Chondrocyte (in vitro differentiated cells): ENCODE results near the gene MAP7D2. TPM values are rescaled to one million over a fixed set of nuclear protein-coding genes. Genes with fewer than 3 reads are reported as not detected.

ENCODE experiments used
- DNase-seq: peaks from one replicate; pipeline ENCODE4 v3.0.0; 2021; ENCODE audit warnings: mixed read lengths, low spot score
- H3K27ac Mint-ChIP-seq: one replicate; pipeline ENCODE4 v1.8.0; 2021; ENCODE audit warnings: mild to moderate bottlenecking, moderate library complexity, mixed read lengths; ENCODE audit not compliant: unreplicated experiment
- H3K27me3 Mint-ChIP-seq: 2 replicates; pipeline ENCODE4 v1.8.0; 2021; ENCODE audit warnings: low read depth, mixed read lengths
- H3K36me3 Mint-ChIP-seq: 2 replicates; pipeline ENCODE4 v1.8.0; 2021; ENCODE audit warnings: low read depth, mixed read lengths
- H3K4me1 Mint-ChIP-seq: 2 replicates; pipeline ENCODE4 v1.8.0; 2021; ENCODE audit warnings: low read depth, mild to moderate bottlenecking, mixed read lengths
- H3K4me3 Mint-ChIP-seq: one replicate; pipeline ENCODE4 v1.8.0; 2021; ENCODE audit warnings: mild to moderate bottlenecking, moderate library complexity, mixed read lengths; ENCODE audit not compliant: unreplicated experiment
- H3K9me3 Mint-ChIP-seq: 2 replicates; pipeline ENCODE4 v1.8.0; 2021; ENCODE audit warnings: low read depth, mixed read lengths
- total RNA-seq: library from RNA; stranded (reverse); gene quantifications from 3 replicates; pipeline ENCODE4 v1.2.1, GENCODE V29; 2021
- TF ChIP-seq, protein P1 (sequence below): fragments of 200-600 bp; sonication (generic); IDR thresholded peaks from 2 replicates; pipeline ENCODE4 v1.5.0; 2021; ENCODE audit warnings: antibody characterized with exemption, mild to moderate bottlenecking, moderate library complexity

MAP7D2 gene
- total RNA-seq, 1 donor from 2014 or later: 0.62 TPM

DNA sequence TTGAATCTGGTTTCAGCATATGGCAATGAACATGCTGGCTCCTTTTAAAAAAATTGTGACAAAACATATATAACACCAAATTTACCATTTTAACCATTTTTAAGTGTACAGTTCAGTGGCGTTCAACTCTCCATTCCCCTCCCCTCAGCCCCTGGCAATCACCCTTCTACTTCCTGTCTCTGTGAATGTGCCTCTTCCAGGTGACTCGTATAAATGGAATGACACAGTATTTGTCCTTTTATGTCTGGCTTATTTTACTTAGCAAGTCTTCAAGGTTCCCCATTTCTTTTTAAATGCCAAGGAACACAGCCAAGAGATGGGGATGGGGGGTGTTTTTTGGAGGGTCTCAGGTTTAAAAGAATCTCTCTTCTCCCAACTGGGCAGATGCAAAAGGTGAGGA is 90.4 kb downstream of the MAP7D2 start:
- DNase-seq: no peak
- Mint-ChIP-seq H3K4me1 (peaks cover 6% of the 10 kb centered on the region), H3K27ac (no peak overlapping the region), H3K27me3 (no peaks in the 10 kb centered on the region), H3K9me3 (peaks cover 19% of the 10 kb centered on the region), H3K36me3 (no peaks in the 10 kb centered on the region), H3K4me3 (no peak overlapping the region)
- TF ChIP-seq, protein P1, sequence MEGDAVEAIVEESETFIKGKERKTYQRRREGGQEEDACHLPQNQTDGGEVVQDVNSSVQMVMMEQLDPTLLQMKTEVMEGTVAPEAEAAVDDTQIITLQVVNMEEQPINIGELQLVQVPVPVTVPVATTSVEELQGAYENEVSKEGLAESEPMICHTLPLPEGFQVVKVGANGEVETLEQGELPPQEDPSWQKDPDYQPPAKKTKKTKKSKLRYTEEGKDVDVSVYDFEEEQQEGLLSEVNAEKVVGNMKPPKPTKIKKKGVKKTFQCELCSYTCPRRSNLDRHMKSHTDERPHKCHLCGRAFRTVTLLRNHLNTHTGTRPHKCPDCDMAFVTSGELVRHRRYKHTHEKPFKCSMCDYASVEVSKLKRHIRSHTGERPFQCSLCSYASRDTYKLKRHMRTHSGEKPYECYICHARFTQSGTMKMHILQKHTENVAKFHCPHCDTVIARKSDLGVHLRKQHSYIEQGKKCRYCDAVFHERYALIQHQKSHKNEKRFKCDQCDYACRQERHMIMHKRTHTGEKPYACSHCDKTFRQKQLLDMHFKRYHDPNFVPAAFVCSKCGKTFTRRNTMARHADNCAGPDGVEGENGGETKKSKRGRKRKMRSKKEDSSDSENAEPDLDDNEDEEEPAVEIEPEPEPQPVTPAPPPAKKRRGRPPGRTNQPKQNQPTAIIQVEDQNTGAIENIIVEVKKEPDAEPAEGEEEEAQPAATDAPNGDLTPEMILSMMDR: no peak

- TF ChIP-seq, protein P1: no peak
- H3K4me1 Mint-ChIP-seq: no peaks in the 10 kb centered on the region
- no peak overlapping the region for H3K4me3 Mint-ChIP-seq
- H3K27ac Mint-ChIP-seq: no peak overlapping the region
- H3K9me3 Mint-ChIP-seq: peaks cover 48% of the 10 kb centered on the region
- H3K27me3 Mint-ChIP-seq: no peaks in the 10 kb centered on the region
- no peak for DNase-seq
- H3K36me3 Mint-ChIP-seq: peaks cover 6% of the 10 kb centered on the region
Measured at GRCh38 chrX:20019672-20020365, 96.9 kb downstream of the MAP7D2 start.

GRCh38 chrX:20016616-20016945 is 100.1 kb downstream of the MAP7D2 start:
- Mint-ChIP-seq H3K36me3 (peaks cover 6% of the 10 kb centered on the region), H3K27ac (no peak overlapping the region), H3K4me1 (no peaks in the 10 kb centered on the region), H3K27me3 (no peaks in the 10 kb centered on the region), H3K9me3 (peaks cover 43% of the 10 kb centered on the region), H3K4me3 (no peak overlapping the region)
- TF ChIP-seq, protein P1: no peak
- no peak for DNase-seq

DNA sequence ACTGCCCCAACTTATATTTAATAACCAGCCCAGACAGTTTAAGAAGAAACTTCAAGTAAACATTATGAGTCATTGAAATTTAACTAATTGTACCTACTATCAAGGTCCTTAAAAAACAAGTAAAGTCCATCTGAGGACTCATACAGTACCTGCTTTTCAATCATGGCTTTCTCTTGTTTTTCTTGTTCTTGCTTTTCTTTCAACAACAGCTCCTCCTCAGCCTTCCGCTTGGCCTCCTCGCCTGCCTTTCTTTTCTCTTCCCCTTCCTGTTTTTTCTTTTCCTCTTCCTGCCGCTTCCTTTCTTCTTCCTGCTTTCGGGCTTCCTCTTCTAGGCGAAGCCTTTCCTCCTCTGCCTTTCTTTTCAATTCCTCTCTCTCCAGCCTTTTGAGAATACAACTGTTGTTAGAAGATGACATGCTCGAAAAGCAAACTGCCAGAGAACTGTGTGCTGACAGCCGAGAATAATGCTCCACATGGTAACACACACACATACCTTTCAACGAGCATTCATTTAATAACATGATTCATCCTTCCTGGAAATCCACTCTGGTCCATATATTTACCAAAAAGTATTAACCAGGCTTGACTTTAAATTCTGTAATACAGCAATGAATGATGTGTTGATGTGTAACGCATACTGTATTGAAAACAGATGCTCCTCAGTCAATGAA is 100.6 kb downstream of the MAP7D2 start:
- Mint-ChIP-seq H3K9me3 (peaks cover 42% of the 10 kb centered on the region), H3K27ac (no peak overlapping the region), H3K4me1 (no peaks in the 10 kb centered on the region), H3K4me3 (no peak overlapping the region), H3K27me3 (no peaks in the 10 kb centered on the region), H3K36me3 (peaks cover 6% of the 10 kb centered on the region)
- DNase-seq: no peak
- TF ChIP-seq, protein P1: no peak

DNA sequence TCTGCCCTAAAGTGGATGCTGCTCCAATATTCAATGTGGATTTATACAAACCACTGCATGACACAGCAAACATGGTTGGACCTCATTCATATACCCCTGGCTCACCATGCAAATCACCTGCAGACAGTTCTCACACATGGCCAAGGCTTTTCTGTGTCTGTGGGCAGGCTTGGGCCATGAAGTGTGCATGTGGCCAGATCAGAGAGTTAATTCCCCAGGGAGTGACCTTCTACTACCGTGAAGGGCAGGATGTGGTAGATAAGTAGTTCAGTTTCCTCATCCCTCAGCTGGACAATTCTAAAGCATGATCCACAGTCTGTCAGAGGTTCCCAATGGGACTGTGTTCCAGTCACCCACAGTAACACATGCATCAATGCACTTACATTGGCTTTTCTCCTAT is 101.3 kb downstream of the MAP7D2 start:
- no peak overlapping the region for H3K4me3 Mint-ChIP-seq
- no peak for DNase-seq
- H3K36me3 Mint-ChIP-seq: peaks cover 6% of the 10 kb centered on the region
- H3K27me3 Mint-ChIP-seq: no peaks in the 10 kb centered on the region
- H3K4me1 Mint-ChIP-seq: no peaks in the 10 kb centered on the region
- TF ChIP-seq, protein P1: no peak
- no peak overlapping the region for H3K27ac Mint-ChIP-seq
- H3K9me3 Mint-ChIP-seq: peaks cover 45% of the 10 kb centered on the region
